HG02763 (cell line): ENCODE results near the gene C5orf22.
"Not testable (repeated sequence)": the region's sequence is repeated elsewhere in the genome, so short reads cannot be mapped to it uniquely, and the experiment has no call there.

Experiments used
- ATAC-seq: cut with Tn5 transposase; IDR thresholded peaks from one replicate; pipeline ENCODE4 v1.9.1; 2021; ENCODE audit warnings: mild to moderate bottlenecking, moderate library complexity; ENCODE audit not compliant: unreplicated experiment

The C5orf22 gene

GRCh38 chr5:31598640-31599611 is 66.8 kb downstream of the C5orf22 start:
- no peak for ATAC-seq

GRCh38 chr5:31602305-31602704 is 70.2 kb downstream of the C5orf22 start:
- ATAC-seq = not testable (repeated sequence)

GRCh38 chr5:31604240-31604639 is 72.1 kb downstream of the C5orf22 start:
- no peak for ATAC-seq

- ATAC-seq = no peak
Measured at GRCh38 chr5:31604644-31605043, 72.5 kb downstream of the C5orf22 start.
